ENCODE results near the gene CCDC74B. TPM values are rescaled to one million over a fixed set of nuclear protein-coding genes. Genes with fewer than 3 reads are reported as not detected.
"Not testable (repeated sequence)": the region's sequence is repeated elsewhere in the genome, so short reads cannot be mapped to it uniquely, and the experiment has no call there.

Gene CCDC74B
- total RNA-seq, 2 donors from 2014 or later, result 8.7 to 10.4 TPM

GRCh38 chr2:130102597-130103363, 42.1 kb downstream of the CCDC74B start:
- H3K4me3 Mint-ChIP-seq; H3K36me3 Mint-ChIP-seq (ENCODE audit: low read depth); H3K9ac ChIP-seq (ENCODE audit: extremely low read depth, low read length, poor library complexity, severe bottlenecking); H3K36me3 ChIP-seq (ENCODE audit: control insufficient read depth, insufficient read depth, low read length); H3K9me3 Mint-ChIP-seq; H3K4me1 Mint-ChIP-seq; H3K4me3 ChIP-seq (ENCODE audit: low read length); H3K27me3 Mint-ChIP-seq (ENCODE audit: insufficient read depth); H3K4me1 ChIP-seq (ENCODE audit: control insufficient read depth, insufficient read depth, low read length); H3K9me3 ChIP-seq (ENCODE audit: control insufficient read depth, low read length); H3K27me3 ChIP-seq (ENCODE audit: control insufficient read depth, insufficient read depth, low read length, poor library complexity, severe bottlenecking): not testable (repeated sequence)
- H3K27ac Mint-ChIP-seq, result peak overlapping the region; percentile 26
- peak; percentile 21 for DNase-seq
- peak overlapping the region; percentile 78 for H3K27ac ChIP-seq (ENCODE audit: low read depth, low read length)
- 47 to 53% methylated on average over 3 to 5 of the region's 8 CpGs for WGBS, 2 experiments (ENCODE audit: insufficient coverage in 1 of 2, insufficient read length in 1 of 2)

Other genes starting within 250 kb of the CCDC74B start
- gene RAB6C, start 165.4 kb downstream of the CCDC74B start, total RNA-seq, result under 1 TPM; 0.22 to 0.24 TPM
- 10 to 100 TPM in 1 of 2 donors, under 1 TPM in 1; 0.18 to 12.7 TPM for gene POTEF, start 15.9 kb downstream of the CCDC74B start, total RNA-seq
- 10 to 100 TPM; 81.6 to 93.9 TPM for gene SMPD4, start 36.5 kb upstream of the CCDC74B start, total RNA-seq
- gene MZT2B, start 37.1 kb upstream of the CCDC74B start, total RNA-seq, result 100 to 1,000 TPM; 161 to 224 TPM
- gene TUBA3E, start 53.3 kb upstream of the CCDC74B start, total RNA-seq, result not detected
- 10 to 100 TPM; 47.1 to 55.1 TPM for gene IMP4, start 197.8 kb upstream of the CCDC74B start, total RNA-seq
- gene PTPN18, start 210.9 kb upstream of the CCDC74B start, total RNA-seq, result 10 to 100 TPM; 16.4 to 19.6 TPM

Data from endodermal cell (in vitro differentiated cells).